Gastrocnemius medialis (tissue), 4 donors: Measurements from ENCODE around the gene FAM53A. TPM values are rescaled to one million over a fixed set of nuclear protein-coding genes. Genes with fewer than 3 reads are reported as not detected.

Experiments
- ATAC-seq, 2 donors: fragments of 150-250 bp; one replicate each; pipeline ENCODE4 v1.9.1; 2016
- DNase-seq, 2 donors: peaks; one replicate each; pipeline ENCODE4 v3.0.0-alpha.2; 2019
- H3K27ac ChIP-seq, 4 donors: fragments of 200-600 bp; sonication (generic); 1 replicate in 1 of 4; 2 replicates in 3 of 4; pipeline ENCODE4 v1.5.1; 2016 to 2018; ENCODE audit warnings: mild to moderate bottlenecking in 2 of 4, moderate library complexity in 1 of 4
- H3K27me3 ChIP-seq, 3 donors: fragments of 200-600 bp; sonication (generic) in 2 of 3; 1 replicate in 1 of 3; 2 replicates in 2 of 3; pipeline versions ENCODE4 v1.5.1 to v1.6.0; 2016 to 2019; ENCODE audit warnings: mild to moderate bottlenecking in 1 of 3, moderate library complexity in 1 of 3
- H3K36me3 ChIP-seq, 2 donors: fragments of 200-600 bp; sonication (generic) in 1 of 2; one replicate each; pipeline ENCODE4 v1.5.1; 2017 to 2018
- H3K4me1 ChIP-seq, 2 donors: fragments of 200-600 bp; sonication (generic) in 1 of 2; one replicate each; pipeline ENCODE4 v1.5.1; 2016 to 2017; ENCODE audit warnings: mild to moderate bottlenecking in 2 of 2
- H3K4me3 ChIP-seq, 4 donors: fragments of 200-600 bp; sonication (generic) in 3 of 4; 1 replicate in 1 of 4; 2 replicates in 3 of 4; pipeline ENCODE4 v1.5.1; 2016 to 2019; ENCODE audit warnings: mild to moderate bottlenecking in 2 of 4
- H3K9me3 ChIP-seq, 3 donors: fragments of 200-600 bp; sonication (generic) in 2 of 3; 1 replicate in 1 of 3; 2 replicates in 2 of 3; pipeline ENCODE4 v1.5.1; 2016 to 2019
- POLR2A ChIP-seq, 2 donors: fragments of 450-650 bp; IDR thresholded peaks; one replicate each; pipeline ENCODE4 v1.6.1; 2017; ENCODE audit warnings: antibody characterized with exemption in 2 of 2, mild to moderate bottlenecking in 2 of 2, moderate library complexity in 2 of 2
- in situ Hi-C, 4 donors: fragments of 200-750 bp; cut with MboI; loops; one replicate each; pipeline versions ENCODE4 v1.15.0 to v1.8.0; 2017; ENCODE audit warnings: low sequenced_read_pairs in 4 of 4
- intact Hi-C: fragments of 100-400 bp; cut with DNase I; formaldehyde crosslinking; loops from one replicate; pipeline ENCODE4 v1.15.1; 2023; ENCODE audit warnings: low total_unique reads
- total RNA-seq, 4 donors: library from RNA; depleted of rRNA; stranded (reverse); fragments of >200 nt; gene quantifications; one replicate each; pipeline versions ENCODE4 v1.1.0 to v1.2.3, GENCODE V29; 2016
- TF ChIP-seq, protein P1 (sequence below), 5 experiments: fragments of 450-650 bp in 3 of 5; fragments of 200-600 bp in 2 of 5; sonication (generic) in 2 of 5; IDR thresholded peaks in 4 of 5; conservative IDR thresholded peaks in 1 of 5; 1 replicate in 4 of 5; 2 replicates in 1 of 5; pipeline ENCODE4 v1.5.1; 2016 to 2019; ENCODE audit warnings: antibody characterized with exemption in 5 of 5, mild to moderate bottlenecking in 3 of 5, moderate library complexity in 3 of 5

The FAM53A gene
- total RNA-seq, 4 donors from 2014 or later = 1.8 to 5.2 (median 2.8) TPM

DNA sequence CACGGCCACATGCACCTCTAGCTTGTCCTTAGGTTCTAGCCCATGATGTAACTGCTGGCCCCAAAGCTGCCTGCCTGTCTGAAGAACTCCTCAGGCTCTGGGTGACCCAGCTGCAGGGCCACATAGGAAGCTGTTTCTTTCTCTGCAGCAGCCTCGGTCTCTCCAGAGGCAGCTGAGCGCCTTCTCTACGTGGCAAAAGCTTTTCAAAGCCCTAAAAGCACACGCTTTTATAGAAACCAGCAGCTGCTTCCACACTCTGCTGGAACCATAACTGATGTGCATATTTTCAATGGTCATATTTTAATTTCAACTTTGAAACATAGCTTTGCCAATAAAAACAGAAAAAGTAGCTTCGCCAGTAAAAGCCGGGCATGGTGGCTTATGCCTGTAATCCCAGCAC lies 37.4 kb downstream of the FAM53A start:
- in situ Hi-C loops = loop anchor here in 2 of 4 donors (25.0 kb wide), 1 partner anchor 284 kb away; no protein-coding TSS in a partner anchor

DNA sequence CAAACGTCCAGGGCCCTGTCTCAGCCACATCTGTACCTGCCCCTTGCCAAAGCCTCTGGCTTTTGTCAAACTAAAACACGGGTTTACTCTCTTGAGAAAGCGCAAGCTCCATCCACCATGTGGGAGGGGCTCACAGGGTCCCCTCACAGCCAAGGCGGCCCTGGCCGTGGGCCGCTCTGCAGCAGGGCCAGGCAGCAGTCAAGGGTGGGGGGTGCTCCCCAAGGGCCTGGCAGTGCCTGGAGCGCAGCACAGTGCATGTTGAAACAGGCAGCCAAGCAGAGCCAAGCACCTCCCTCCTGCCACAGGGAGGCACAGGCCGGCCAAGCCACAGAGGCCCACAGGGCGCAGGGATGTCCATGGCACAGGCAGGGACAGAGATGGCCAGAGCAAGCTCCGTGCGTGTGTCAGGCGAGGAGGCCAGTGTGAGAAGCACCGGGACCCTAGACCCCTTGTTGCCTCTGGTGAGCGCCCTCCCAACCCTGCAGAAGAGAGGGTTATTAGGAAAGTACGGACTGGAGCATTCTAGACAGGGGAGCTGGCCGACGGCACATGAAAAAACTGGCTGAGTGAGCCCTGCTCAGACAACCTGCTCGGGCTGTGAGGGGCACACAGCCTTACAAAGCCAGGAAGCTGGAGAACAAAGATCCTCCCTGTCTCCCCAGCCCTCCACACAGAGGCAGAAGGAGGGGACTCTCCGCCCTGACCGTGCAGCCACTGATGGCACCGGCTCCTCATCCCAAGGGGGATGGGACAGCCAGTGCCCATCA lies 39.0 kb downstream of the FAM53A start:
- no peaks in the 10 kb centered on the region for H3K27me3 ChIP-seq
- no peak overlapping the region for H3K4me3 ChIP-seq
- H3K27ac ChIP-seq = no peak overlapping the region
- peak in 1 of 2 donors; percentile 46 for ATAC-seq
- no peak for DNase-seq
- intact Hi-C loops (no loop called here), in situ Hi-C loops (loop anchor here in 2 of 4 donors (25.0 kb wide), 1 partner anchor 283 kb away; no protein-coding TSS in a partner anchor)
- no peaks in the 10 kb centered on the region for H3K9me3 ChIP-seq
- H3K36me3 ChIP-seq = no peaks in the 10 kb centered on the region
- H3K4me1 ChIP-seq = no peaks in the 10 kb centered on the region
- no peak for TF ChIP-seq POLR2A (IDR thresholded peaks at IDR 0.05)
- TF ChIP-seq, protein P1, sequence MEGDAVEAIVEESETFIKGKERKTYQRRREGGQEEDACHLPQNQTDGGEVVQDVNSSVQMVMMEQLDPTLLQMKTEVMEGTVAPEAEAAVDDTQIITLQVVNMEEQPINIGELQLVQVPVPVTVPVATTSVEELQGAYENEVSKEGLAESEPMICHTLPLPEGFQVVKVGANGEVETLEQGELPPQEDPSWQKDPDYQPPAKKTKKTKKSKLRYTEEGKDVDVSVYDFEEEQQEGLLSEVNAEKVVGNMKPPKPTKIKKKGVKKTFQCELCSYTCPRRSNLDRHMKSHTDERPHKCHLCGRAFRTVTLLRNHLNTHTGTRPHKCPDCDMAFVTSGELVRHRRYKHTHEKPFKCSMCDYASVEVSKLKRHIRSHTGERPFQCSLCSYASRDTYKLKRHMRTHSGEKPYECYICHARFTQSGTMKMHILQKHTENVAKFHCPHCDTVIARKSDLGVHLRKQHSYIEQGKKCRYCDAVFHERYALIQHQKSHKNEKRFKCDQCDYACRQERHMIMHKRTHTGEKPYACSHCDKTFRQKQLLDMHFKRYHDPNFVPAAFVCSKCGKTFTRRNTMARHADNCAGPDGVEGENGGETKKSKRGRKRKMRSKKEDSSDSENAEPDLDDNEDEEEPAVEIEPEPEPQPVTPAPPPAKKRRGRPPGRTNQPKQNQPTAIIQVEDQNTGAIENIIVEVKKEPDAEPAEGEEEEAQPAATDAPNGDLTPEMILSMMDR (IDR thresholded peaks at IDR 0.05 in 4 of 5, conservative IDR thresholded peaks at IDR 0.05 in 1 of 5) = no peak

More for the DNA sequence above, 37.4 kb downstream of the FAM53A start:
- DNase-seq (no peak), ATAC-seq (no peak)
- Histone ChIP-seq H3K4me3 (no peak overlapping the region), H3K4me1 (no peaks in the 10 kb centered on the region), H3K27ac (no peak overlapping the region), H3K9me3 (no peaks in the 10 kb centered on the region), H3K27me3 (no peaks in the 10 kb centered on the region), H3K36me3 (no peaks in the 10 kb centered on the region)
- intact Hi-C loops = no loop called here
- no peak for TF ChIP-seq POLR2A (IDR thresholded peaks at IDR 0.05)
- TF ChIP-seq, protein P1 (IDR thresholded peaks at IDR 0.05 in 4 of 5, conservative IDR thresholded peaks at IDR 0.05 in 1 of 5) = no peak

DNA sequence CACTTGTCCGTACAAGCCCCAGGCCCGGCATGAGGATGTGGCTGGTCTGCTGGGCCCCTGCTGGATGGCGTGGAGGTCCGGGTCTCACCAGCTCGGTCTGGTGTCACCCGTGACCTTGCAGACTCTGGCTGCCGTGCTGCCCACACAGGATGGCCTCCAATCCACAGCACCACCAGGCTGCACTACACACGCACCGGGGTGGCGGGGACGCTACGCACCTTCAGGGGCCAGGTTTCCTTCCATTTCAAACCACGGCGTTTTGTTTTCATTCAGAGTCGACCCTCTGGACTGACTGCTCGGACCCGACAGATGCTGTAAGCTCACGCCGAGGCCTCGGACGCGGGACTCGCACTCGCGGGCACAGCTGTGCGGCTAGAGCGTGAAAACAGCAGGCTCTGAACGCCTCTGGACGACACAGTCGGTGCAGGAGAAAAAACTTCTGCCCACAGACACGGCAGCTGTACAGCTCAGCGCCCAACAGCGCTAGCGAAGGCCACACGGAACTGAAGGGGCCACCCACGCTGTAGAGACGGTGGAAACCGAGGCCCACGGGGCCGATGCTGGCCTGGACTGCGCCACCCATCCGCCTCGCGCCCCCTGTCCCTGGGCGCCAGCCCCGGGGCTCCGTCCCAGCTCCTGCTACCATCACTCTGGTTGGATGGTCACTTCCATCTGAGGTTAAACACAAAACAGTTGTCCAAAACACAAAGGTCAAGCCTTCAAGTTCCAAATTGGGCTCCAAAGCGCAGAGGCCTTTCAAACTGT lies 40.0 kb downstream of the FAM53A start:
- TF ChIP-seq, protein P1 (IDR thresholded peaks at IDR 0.05 in 4 of 5, conservative IDR thresholded peaks at IDR 0.05 in 1 of 5) = no peak
- no peak for TF ChIP-seq POLR2A (IDR thresholded peaks at IDR 0.05)
- Histone ChIP-seq H3K4me3 (no peak overlapping the region), H3K9me3 (no peaks in the 10 kb centered on the region), H3K36me3 (no peaks in the 10 kb centered on the region), H3K27me3 (no peaks in the 10 kb centered on the region), H3K27ac (no peak overlapping the region), H3K4me1 (no peaks in the 10 kb centered on the region)
- DNase-seq (no peak), ATAC-seq (no peak)
- in situ Hi-C loops (loop anchor here in 2 of 4 donors (25.0 kb wide), 1 partner anchor 282 kb away; no protein-coding TSS in a partner anchor), intact Hi-C loops (no loop called here)

DNA sequence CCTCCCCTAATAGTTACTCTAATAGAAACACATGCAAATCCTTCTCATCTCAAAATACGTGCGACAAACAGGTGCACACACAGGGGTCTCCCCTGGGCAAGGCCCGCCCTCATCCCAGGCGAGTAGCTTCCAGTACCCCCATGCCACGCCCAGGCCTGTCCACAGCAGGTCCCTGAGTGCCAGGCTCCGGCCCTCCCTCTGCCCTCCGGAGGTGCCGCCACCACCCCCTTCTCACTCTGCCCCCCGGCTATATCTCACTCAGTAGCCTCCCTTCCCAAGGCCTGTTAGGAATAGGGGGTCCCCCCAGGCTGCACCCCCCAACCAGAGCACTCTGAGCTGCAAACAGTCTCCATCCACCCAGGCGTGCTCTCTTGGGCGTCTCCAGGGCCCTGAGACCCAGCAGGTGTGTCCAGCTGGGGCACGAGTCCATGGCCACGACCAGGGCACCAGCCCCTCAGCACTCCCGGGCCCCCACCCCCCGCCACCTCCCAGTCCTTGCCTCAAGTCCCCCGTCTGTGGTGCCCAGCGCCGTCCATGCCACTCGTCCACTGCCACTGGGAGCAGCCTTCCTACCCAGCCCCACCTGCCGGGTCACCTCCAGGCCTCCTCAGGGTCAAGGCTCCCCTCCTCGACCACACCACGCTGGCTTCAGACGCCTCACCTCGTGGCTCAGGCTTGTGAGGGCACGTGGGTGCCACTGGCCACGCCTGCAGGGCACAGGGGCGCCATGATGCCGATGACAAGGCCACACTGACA lies 41.7 kb downstream of the FAM53A start:
- no peak for TF ChIP-seq POLR2A (IDR thresholded peaks at IDR 0.05)
- TF ChIP-seq, protein P1 (IDR thresholded peaks at IDR 0.05 in 4 of 5, conservative IDR thresholded peaks at IDR 0.05 in 1 of 5) = no peak

More for the DNA sequence above, 41.7 kb downstream of the FAM53A start:
- intact Hi-C loops (no loop called here), in situ Hi-C loops (loop anchor here in 2 of 4 donors (25.0 kb wide), 1 partner anchor 280 kb away; no protein-coding TSS in a partner anchor)
- DNase-seq (no peak), ATAC-seq (no peak)
- no peaks in the 10 kb centered on the region for H3K4me1 ChIP-seq
- H3K36me3 ChIP-seq = no peaks in the 10 kb centered on the region
- no peak overlapping the region for H3K27ac ChIP-seq
- no peaks in the 10 kb centered on the region for H3K27me3 ChIP-seq
- H3K4me3 ChIP-seq = no peak overlapping the region
- H3K9me3 ChIP-seq = no peaks in the 10 kb centered on the region
